Measurements from ENCODE around the gene SEC22A.

The SEC22A gene

GRCh38 chr3:123258359-123258758, 56.6 kb downstream of the SEC22A start:
- no peak for DNase-seq (ENCODE audit: extremely low spot score)
- ChIA-PET CTCF (interaction anchor here (0.6 kb wide), 1 partner anchor 231 kb away, joined by 3 read pairs; the partner anchor contains the start of gene SEMA5B), POLR2A (no interaction called here)
- TF ChIP-seq L3MBTL2 (conservative IDR thresholded peaks at IDR 0.05) = no peak
- TF ChIP-seq ARNT (IDR thresholded peaks at IDR 0.05) = no peak
- TF ChIP-seq SUZ12 (IDR thresholded peaks at IDR 0.05) = no peak
- no peak for TF ChIP-seq LEF1 (IDR thresholded peaks at IDR 0.05; ENCODE audit: borderline replicate concordance)
- no peak for TF ChIP-seq TARDBP (IDR thresholded peaks at IDR 0.05)
- TF ChIP-seq PKNOX1 (IDR thresholded peaks at IDR 0.05) = no peak
- TF ChIP-seq CTBP1 (IDR thresholded peaks at IDR 0.05; ENCODE audit: borderline replicate concordance) = no peak
- TF ChIP-seq FOXA1 (IDR thresholded peaks at IDR 0.05) = no peak
- TF ChIP-seq BHLHE40 (IDR thresholded peaks at IDR 0.05; ENCODE audit: borderline replicate concordance) = no peak
- no peak for TF ChIP-seq NFRKB (IDR thresholded peaks at IDR 0.05)
- TF ChIP-seq FOXK2 (IDR thresholded peaks at IDR 0.05) = no peak
- TF ChIP-seq HDGF (IDR thresholded peaks at IDR 0.05; ENCODE audit: borderline replicate concordance) = no peak
- no peak for TF ChIP-seq SP1 (IDR thresholded peaks at IDR 0.05)
- TF ChIP-seq FOXM1 (IDR thresholded peaks at IDR 0.05; ENCODE audit: borderline replicate concordance) = no peak
- no peak for TF ChIP-seq ZNF384 (IDR thresholded peaks at IDR 0.05)
- no peak for TF ChIP-seq ELF4 (IDR thresholded peaks at IDR 0.05)

GRCh38 chr3:123258811-123259420, 57.2 kb downstream of the SEC22A start:
- peak; percentile 39 for DNase-seq (ENCODE audit: extremely low spot score)
- TF ChIP-seq NFRKB (IDR thresholded peaks at IDR 0.05) (no peak), ARNT (IDR thresholded peaks at IDR 0.05) (no peak), ZNF384 (IDR thresholded peaks at IDR 0.05) (peak; percentile 93), BHLHE40 (IDR thresholded peaks at IDR 0.05; ENCODE audit: borderline replicate concordance) (no peak)
- POLR2A ChIA-PET = no interaction called here
- CTCF ChIA-PET = interaction anchor here (0.6 kb wide), 1 partner anchor 232 kb away, joined by 3 read pairs; the partner anchor contains the start of gene SEMA5B

GRCh38 chr3:123261666-123262065, 59.9 kb downstream of the SEC22A start:
- DNase-seq (ENCODE audit: extremely low spot score) = no peak
- POLR2A ChIA-PET = no interaction called here
- CTCF ChIA-PET = no interaction called here
- TF ChIP-seq TARDBP (IDR thresholded peaks at IDR 0.05) = no peak
- no peak for TF ChIP-seq ARNT (IDR thresholded peaks at IDR 0.05)

- ChIA-PET POLR2A (no interaction called here), CTCF (interaction anchor here (0.6 kb wide), 1 partner anchor 61 kb away, joined by 3 read pairs; the partner anchor contains the start of gene SEC22A)
- DNase-seq (ENCODE audit: extremely low spot score) = no peak
- TF ChIP-seq BHLHE40 (IDR thresholded peaks at IDR 0.05; ENCODE audit: borderline replicate concordance) = no peak
- TF ChIP-seq FOXK2 (IDR thresholded peaks at IDR 0.05) = no peak
- TF ChIP-seq HDGF (IDR thresholded peaks at IDR 0.05; ENCODE audit: borderline replicate concordance) = no peak
Observed at GRCh38 chr3:123262226-123262625, 60.5 kb downstream of the SEC22A start.

GRCh38 chr3:123262868-123263267, 61.1 kb downstream of the SEC22A start:
- TF ChIP-seq PKNOX1 (IDR thresholded peaks at IDR 0.05) (no peak), FOXK2 (IDR thresholded peaks at IDR 0.05) (no peak), LEF1 (IDR thresholded peaks at IDR 0.05; ENCODE audit: borderline replicate concordance) (no peak), FOXM1 (IDR thresholded peaks at IDR 0.05; ENCODE audit: borderline replicate concordance) (no peak), BHLHE40 (IDR thresholded peaks at IDR 0.05; ENCODE audit: borderline replicate concordance) (no peak), HDGF (IDR thresholded peaks at IDR 0.05; ENCODE audit: borderline replicate concordance) (no peak), L3MBTL2 (conservative IDR thresholded peaks at IDR 0.05) (no peak), ELF4 (IDR thresholded peaks at IDR 0.05) (no peak), NFRKB (IDR thresholded peaks at IDR 0.05) (no peak), FOXA1 (IDR thresholded peaks at IDR 0.05) (no peak), SUZ12 (IDR thresholded peaks at IDR 0.05) (no peak), SP1 (IDR thresholded peaks at IDR 0.05) (no peak), TARDBP (IDR thresholded peaks at IDR 0.05) (no peak), CTBP1 (IDR thresholded peaks at IDR 0.05; ENCODE audit: borderline replicate concordance) (no peak), ZNF384 (IDR thresholded peaks at IDR 0.05) (no peak)
- ChIA-PET CTCF (no interaction called here), POLR2A (no interaction called here)
- DNase-seq (ENCODE audit: extremely low spot score) = no peak

GRCh38 chr3:123263941-123264340, 62.2 kb downstream of the SEC22A start:
- no peak for DNase-seq (ENCODE audit: extremely low spot score)
- TF ChIP-seq TARDBP (IDR thresholded peaks at IDR 0.05) (no peak), NFRKB (IDR thresholded peaks at IDR 0.05) (no peak), ARNT (IDR thresholded peaks at IDR 0.05) (no peak), HDGF (IDR thresholded peaks at IDR 0.05; ENCODE audit: borderline replicate concordance) (no peak), SP1 (IDR thresholded peaks at IDR 0.05) (no peak), CTBP1 (IDR thresholded peaks at IDR 0.05; ENCODE audit: borderline replicate concordance) (no peak), ZNF384 (IDR thresholded peaks at IDR 0.05) (no peak), BHLHE40 (IDR thresholded peaks at IDR 0.05; ENCODE audit: borderline replicate concordance) (no peak), L3MBTL2 (conservative IDR thresholded peaks at IDR 0.05) (no peak), FOXA1 (IDR thresholded peaks at IDR 0.05) (no peak), SUZ12 (IDR thresholded peaks at IDR 0.05) (no peak), LEF1 (IDR thresholded peaks at IDR 0.05; ENCODE audit: borderline replicate concordance) (no peak), FOXM1 (IDR thresholded peaks at IDR 0.05; ENCODE audit: borderline replicate concordance) (no peak)
- CTCF ChIA-PET = interaction anchor here (0.8 kb wide), 1 partner anchor 22 kb away, joined by 3 read pairs; no protein-coding TSS in a partner anchor
- POLR2A ChIA-PET = no interaction called here

GRCh38 chr3:123267821-123268220, 66.1 kb downstream of the SEC22A start:
- no peak for TF ChIP-seq LEF1 (IDR thresholded peaks at IDR 0.05; ENCODE audit: borderline replicate concordance)
- TF ChIP-seq FOXK2 (IDR thresholded peaks at IDR 0.05) = no peak
- TF ChIP-seq FOXA1 (IDR thresholded peaks at IDR 0.05) = no peak
- TF ChIP-seq TARDBP (IDR thresholded peaks at IDR 0.05) = no peak
- TF ChIP-seq HDGF (IDR thresholded peaks at IDR 0.05; ENCODE audit: borderline replicate concordance) = no peak
- no peak for TF ChIP-seq NFRKB (IDR thresholded peaks at IDR 0.05)
- no peak for TF ChIP-seq PKNOX1 (IDR thresholded peaks at IDR 0.05)
- TF ChIP-seq ARNT (IDR thresholded peaks at IDR 0.05) = no peak
- TF ChIP-seq SP1 (IDR thresholded peaks at IDR 0.05) = no peak
- TF ChIP-seq SUZ12 (IDR thresholded peaks at IDR 0.05) = no peak
- no peak for TF ChIP-seq BHLHE40 (IDR thresholded peaks at IDR 0.05; ENCODE audit: borderline replicate concordance)
- TF ChIP-seq FOXM1 (IDR thresholded peaks at IDR 0.05; ENCODE audit: borderline replicate concordance) = no peak
- no peak for TF ChIP-seq ZNF384 (IDR thresholded peaks at IDR 0.05)
- no peak for TF ChIP-seq ELF4 (IDR thresholded peaks at IDR 0.05)
- ChIA-PET POLR2A (no interaction called here), CTCF (no interaction called here)
- DNase-seq (ENCODE audit: extremely low spot score) = no peak

Measured in HEK293T (cell line).